Transverse colon (tissue), 4 donors: ENCODE data around the gene TMEM53.

Experiments used
- POLR2A ChIP-seq: fragments of 450-650 bp; IDR thresholded peaks from one replicate; pipeline ENCODE4 v1.6.1; 2016; ENCODE audit warnings: antibody characterized with exemption, mild to moderate bottlenecking, moderate library complexity
- POLR2AphosphoS5 ChIP-seq, 3 donors: sonication (generic); formaldehyde crosslinking; IDR thresholded peaks; one replicate each; pipeline ENCODE4 v1.6.1; 2016; ENCODE audit warnings: antibody characterized with exemption in 3 of 3
- TF ChIP-seq, protein P1 (sequence below), 5 experiments: fragments of 200-600 bp in 3 of 5; fragments of 450-650 bp in 2 of 5; sonication (generic) in 3 of 5; IDR thresholded peaks; 1 replicate in 2 of 5; 2 replicates in 3 of 5; pipeline ENCODE4 v1.5.1; 2016 to 2017; ENCODE audit warnings: antibody characterized with exemption in 5 of 5, inconsistent platforms in 3 of 5, mild to moderate bottlenecking in 2 of 5, moderate library complexity in 1 of 5

- TF ChIP-seq, protein P1, sequence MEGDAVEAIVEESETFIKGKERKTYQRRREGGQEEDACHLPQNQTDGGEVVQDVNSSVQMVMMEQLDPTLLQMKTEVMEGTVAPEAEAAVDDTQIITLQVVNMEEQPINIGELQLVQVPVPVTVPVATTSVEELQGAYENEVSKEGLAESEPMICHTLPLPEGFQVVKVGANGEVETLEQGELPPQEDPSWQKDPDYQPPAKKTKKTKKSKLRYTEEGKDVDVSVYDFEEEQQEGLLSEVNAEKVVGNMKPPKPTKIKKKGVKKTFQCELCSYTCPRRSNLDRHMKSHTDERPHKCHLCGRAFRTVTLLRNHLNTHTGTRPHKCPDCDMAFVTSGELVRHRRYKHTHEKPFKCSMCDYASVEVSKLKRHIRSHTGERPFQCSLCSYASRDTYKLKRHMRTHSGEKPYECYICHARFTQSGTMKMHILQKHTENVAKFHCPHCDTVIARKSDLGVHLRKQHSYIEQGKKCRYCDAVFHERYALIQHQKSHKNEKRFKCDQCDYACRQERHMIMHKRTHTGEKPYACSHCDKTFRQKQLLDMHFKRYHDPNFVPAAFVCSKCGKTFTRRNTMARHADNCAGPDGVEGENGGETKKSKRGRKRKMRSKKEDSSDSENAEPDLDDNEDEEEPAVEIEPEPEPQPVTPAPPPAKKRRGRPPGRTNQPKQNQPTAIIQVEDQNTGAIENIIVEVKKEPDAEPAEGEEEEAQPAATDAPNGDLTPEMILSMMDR (IDR thresholded peaks at IDR 0.05), result no peak
- TF ChIP-seq POLR2A (no peak), POLR2AphosphoS5 (IDR thresholded peaks at IDR 0.05) (no peak)
These were observed 10.9 kb downstream of the TMEM53 start for GRCh38 chr1:44663417-44663816.
